ENCODE measurements around the gene CUX1. TPM values are rescaled to one million over a fixed set of nuclear protein-coding genes. Genes with fewer than 3 reads are reported as not detected.
A peak's percentile ranks its signal among the peaks of the same experiment; 100 is the strongest.
"Not testable (repeated sequence)": the region's sequence is repeated elsewhere in the genome, so short reads cannot be mapped to it uniquely, and the experiment has no call there.

CUX1 gene
- total RNA-seq, 4 donors from 2014 or later, result 40.8 to 62.1 (median 43.8) TPM

GRCh38 chr7:101835136-101835535 is 17.7 kb downstream of the CUX1 start:
- intact Hi-C loops (cut with DNase I; ENCODE audit: low total_unique reads), result no loop called here
- H3K4me3 ChIP-seq (ENCODE audit: low read depth, poor library complexity, severe bottlenecking), result no peak overlapping the region
- WGBS, 2 donors, result 96 to 97% methylated on average over 12 of the region's 12 CpGs
- no peak for TF ChIP-seq POLR2A (IDR thresholded peaks at IDR 0.05)
- TF ChIP-seq CTCF (IDR thresholded peaks at IDR 0.05), result no peak
- DNase-seq (ENCODE audit: low spot score in 2 of 2), result peak in 1 of 2 donors; percentile 29

GRCh38 chr7:101837433-101837832 is 20.0 kb downstream of the CUX1 start:
- DNase-seq (ENCODE audit: low spot score in 2 of 2); intact Hi-C loops (cut with DNase I; ENCODE audit: low total_unique reads); H3K4me3 ChIP-seq (ENCODE audit: low read depth, poor library complexity, severe bottlenecking): not testable (repeated sequence)
- WGBS, 2 donors, result 90 to 95% methylated on average over 7 of the region's 7 CpGs

GRCh38 chr7:101838837-101839483 is 21.5 kb downstream of the CUX1 start:
- DNase-seq (ENCODE audit: low spot score in 2 of 2), result no peak
- no peak for TF ChIP-seq POLR2A (IDR thresholded peaks at IDR 0.05)
- no peak for TF ChIP-seq CTCF (IDR thresholded peaks at IDR 0.05)
- intact Hi-C loops (cut with DNase I; ENCODE audit: low total_unique reads), result no loop called here
- no peak overlapping the region for H3K4me3 ChIP-seq (ENCODE audit: low read depth, poor library complexity, severe bottlenecking)
- 90 to 91% methylated on average over 17 of the region's 17 CpGs for WGBS, 2 donors

- 70 to 80% methylated on average over 3 of the region's 3 CpGs for WGBS, 2 donors
- no peak overlapping the region for H3K4me3 ChIP-seq (ENCODE audit: low read depth, poor library complexity, severe bottlenecking)
- intact Hi-C loops (cut with DNase I; ENCODE audit: low total_unique reads), result no loop called here
- no peak for DNase-seq (ENCODE audit: low spot score in 2 of 2)
- no peak for TF ChIP-seq CTCF (IDR thresholded peaks at IDR 0.05)
- TF ChIP-seq POLR2A (IDR thresholded peaks at IDR 0.05), result no peak
Observed at GRCh38 chr7:101841328-101841727, 23.9 kb downstream of the CUX1 start.

GRCh38 chr7:101843293-101844271 is 26.2 kb downstream of the CUX1 start:
- no peak overlapping the region for H3K4me3 ChIP-seq (ENCODE audit: low read depth, poor library complexity, severe bottlenecking)
- WGBS, 2 donors, result 78 to 84% methylated on average over 13 of the region's 13 CpGs
- TF ChIP-seq POLR2A (IDR thresholded peaks at IDR 0.05) (no peak), CTCF (IDR thresholded peaks at IDR 0.05) (no peak)
- intact Hi-C loops (cut with DNase I; ENCODE audit: low total_unique reads), result no loop called here
- DNase-seq (ENCODE audit: low spot score in 2 of 2), result no peak

GRCh38 chr7:101845974-101846373 is 28.5 kb downstream of the CUX1 start:
- TF ChIP-seq POLR2A (IDR thresholded peaks at IDR 0.05) (no peak), CTCF (IDR thresholded peaks at IDR 0.05) (no peak)
- WGBS, 2 donors, result 48 to 68% methylated on average over 2 of the region's 2 CpGs
- H3K4me3 ChIP-seq (ENCODE audit: low read depth, poor library complexity, severe bottlenecking), result no peak overlapping the region
- intact Hi-C loops (cut with DNase I; ENCODE audit: low total_unique reads), result no loop called here
- no peak for DNase-seq (ENCODE audit: low spot score in 2 of 2)

All from lower leg skin (tissue), 4 donors.